HepG2 (cell line): ENCODE data around the gene SAMD8. TPM values are rescaled to one million over a fixed set of nuclear protein-coding genes. Genes with fewer than 3 reads are reported as not detected.
A peak's percentile ranks its signal among the peaks of the same experiment; 100 is the strongest.

ENCODE experiments used
- ATAD3A ChIP-seq: sonication (generic); formaldehyde crosslinking; IDR thresholded peaks from 2 replicates; pipeline ENCODE4 v1.4.0; 2020; ENCODE audit warnings: missing genetic modification reagents
- BCLAF1 ChIP-seq: fragments of 450-650 bp; IDR thresholded peaks from 2 replicates; pipeline ENCODE4 v1.6.1; 2017; ENCODE audit warnings: mild to moderate bottlenecking
- CHD2 ChIP-seq: IDR thresholded peaks from 2 replicates; pipeline ENCODE4 v1.6.1; 2011; ENCODE audit warnings: low read depth, low read length, improper control_type of control experiment
- FOSL1 ChIP-seq: sonication (generic); formaldehyde crosslinking; IDR thresholded peaks from 2 replicates; pipeline ENCODE4 v1.9.0; 2021; ENCODE audit warnings: missing genetic modification reagents, borderline replicate concordance
- FUBP1 ChIP-seq: sonication (generic); formaldehyde crosslinking; IDR thresholded peaks from 2 replicates; pipeline ENCODE4 v1.5.1; 2020; ENCODE audit warnings: missing genetic modification reagents, mild to moderate bottlenecking, borderline replicate concordance
- GABPB1 ChIP-seq: IDR thresholded peaks from 2 replicates; pipeline ENCODE4 v1.6.1; 2016; ENCODE audit warnings: mild to moderate bottlenecking, missing genetic modification reagents, moderate library complexity, missing compliant biosample characterization
- GATAD2A ChIP-seq: IDR thresholded peaks from 2 replicates; pipeline ENCODE4 v1.6.1; 2016
- HOXA7 ChIP-seq: sonication (generic); formaldehyde crosslinking; IDR thresholded peaks from 2 replicates; pipeline ENCODE4 v1.8.1; 2022; ENCODE audit warnings: mild to moderate bottlenecking, missing genetic modification reagents, moderate library complexity
- KLF11 ChIP-seq: IDR thresholded peaks from 2 replicates; pipeline ENCODE4 v1.6.1; 2016; ENCODE audit warnings: missing compliant biosample characterization
- KMT2B ChIP-seq: IDR thresholded peaks from 2 replicates; pipeline ENCODE4 v1.6.1; 2016; ENCODE audit warnings: missing genetic modification reagents, missing compliant biosample characterization
- MAFG ChIP-seq: sonication (generic); formaldehyde crosslinking; IDR thresholded peaks from 2 replicates; pipeline ENCODE4 v1.5.1; 2020; ENCODE audit warnings: mild to moderate bottlenecking, missing genetic modification reagents
- MLX ChIP-seq: IDR thresholded peaks from 2 replicates; pipeline ENCODE4 v1.6.1; 2016
- NFE2L1 ChIP-seq: sonication (generic); formaldehyde crosslinking; IDR thresholded peaks from 2 replicates; pipeline ENCODE4 v1.4.0; 2020; ENCODE audit warnings: missing genetic modification reagents, mild to moderate bottlenecking, borderline replicate concordance
- SALL2 ChIP-seq: sonication (generic); formaldehyde crosslinking; IDR thresholded peaks from 2 replicates; pipeline ENCODE4 v1.8.1; 2023; ENCODE audit warnings: mild to moderate bottlenecking, missing genetic modification reagents, inconsistent platforms
- SP4 ChIP-seq: sonication (generic); formaldehyde crosslinking; IDR thresholded peaks from 2 replicates; pipeline ENCODE4 v1.8.1; 2023; ENCODE audit warnings: mild to moderate bottlenecking, missing genetic modification reagents
- SRF ChIP-seq: IDR thresholded peaks from 2 replicates; pipeline ENCODE4 v1.6.1; 2011; ENCODE audit warnings: mild to moderate bottlenecking, low read depth, low read length, moderate library complexity
- TBX2 ChIP-seq: sonication (generic); formaldehyde crosslinking; IDR thresholded peaks from 2 replicates; pipeline ENCODE4 v1.5.0; 2020; ENCODE audit warnings: missing genetic modification reagents, mild to moderate bottlenecking, borderline replicate concordance
- ZBTB43 ChIP-seq: sonication (generic); formaldehyde crosslinking; conservative IDR thresholded peaks from 2 replicates; pipeline ENCODE4 v1.4.0; 2020; ENCODE audit warnings: missing genetic modification reagents
- ZFP36L1 ChIP-seq: sonication (generic); formaldehyde crosslinking; IDR thresholded peaks from 2 replicates; pipeline ENCODE4 v1.8.0; 2022; ENCODE audit warnings: mild to moderate bottlenecking, missing genetic modification reagents, moderate library complexity
- ZFY ChIP-seq: sonication (generic); formaldehyde crosslinking; IDR thresholded peaks from 2 replicates; pipeline ENCODE4 v1.4.0; 2020; ENCODE audit warnings: missing genetic modification reagents
- ZKSCAN8 ChIP-seq: IDR thresholded peaks from 2 replicates; pipeline ENCODE4 v1.6.1; 2016; ENCODE audit warnings: borderline replicate concordance, missing genetic modification reagents, missing compliant biosample characterization
- ZNF124 ChIP-seq: sonication (generic); formaldehyde crosslinking; IDR thresholded peaks from 2 replicates; pipeline ENCODE4 v1.4.0; 2020; ENCODE audit warnings: missing genetic modification reagents
- ZNF232 ChIP-seq: sonication (generic); formaldehyde crosslinking; IDR thresholded peaks from 2 replicates; pipeline ENCODE4 v1.4.0; 2020; ENCODE audit warnings: missing genetic modification reagents, borderline replicate concordance
- ZNF24 ChIP-seq: fragments of 450-650 bp; IDR thresholded peaks from 2 replicates; pipeline ENCODE4 v1.6.1; 2017; ENCODE audit warnings: antibody characterized with exemption, mild to moderate bottlenecking
- ZNF577 ChIP-seq: sonication (generic); formaldehyde crosslinking; IDR thresholded peaks from 2 replicates; pipeline ENCODE4 v1.4.0; 2020; ENCODE audit warnings: mild to moderate bottlenecking, low read depth, missing genetic modification reagents, borderline replicate concordance
- polyA plus RNA-seq, 8 experiments: library from polyadenylated mRNA; depleted of rRNA in 3 of 8; stranded (reverse) in 7 of 8; unstranded in 1 of 8; fragments of >200 nt; fragmentation: Illumina TruSeq in 4 of 8; extraction: Trizol in 4 of 8; gene quantifications; 2 replicates each; pipeline versions ENCODE4 v1.2.1 to v1.2.3, GENCODE V29; 2011 to 2016; ENCODE audit warnings: low read depth in 4 of 8, missing spikeins in 1 of 8, mixed read lengths in 1 of 8; ENCODE audit not compliant: insufficient read depth in 1 of 8
- total RNA-seq, 5 experiments: library from RNA; depleted of rRNA; stranded (reverse); fragments of >200 nt; fragmentation: Illumina TruSeq; extraction: Trizol; gene quantifications; 2 replicates each; pipeline ENCODE4 v1.2.3, GENCODE V29; 2016; ENCODE audit warnings: low read depth in 1 of 5

Gene SAMD8
- total and polyA plus RNA-seq, 2 of the 13 experiments (the other 11 are each of a cell fraction or from before 2014, with no cell fraction given) = 10.4 to 13.2 TPM

- TF ChIP-seq ZFP36L1 (CRISPR knock-in tag) (no peak), FUBP1 (CRISPR knock-in tag) (no peak), BCLAF1 (no peak), NFE2L1 (0 out of 2 replicates have a peak, but pooled peaks have one; percentile 48), TBX2 (CRISPR knock-in tag) (0 out of 2 replicates have a peak, but pooled peaks have one; percentile 18), KMT2B (no peak; the same call in 1 of the 2 replicates), ATAD3A (no peak), HOXA7 (no peak), KLF11 (no peak), ZBTB43 (CRISPR knock-in tag) (no peak), SP4 (CRISPR knock-in tag) (no peak), MLX (no peak), SALL2 (CRISPR knock-in tag) (no peak), ZNF232 (CRISPR knock-in tag) (0 out of 2 replicates have a peak, but pooled peaks have one; percentile 41), GATAD2A (CRISPR knock-in tag) (peak; percentile 61), ZNF124 (CRISPR knock-in tag) (no peak), ZNF577 (no peak), SRF (no peak), ZKSCAN8 (CRISPR knock-in tag) (peak; percentile 31; the same call in 1 of the 2 replicates), MAFG (CRISPR knock-in tag) (no peak), CHD2 (no peak), ZNF24 (no peak), GABPB1 (0 out of 2 replicates have a peak, but pooled peaks have one; percentile 0), ZFY (CRISPR knock-in tag) (0 out of 2 replicates have a peak, but pooled peaks have one; percentile 5), FOSL1 (no peak)
Measured at GRCh38 chr10:75108684-75109458, 2.6 kb upstream of the SAMD8 start (continued).
